Heart left ventricle (tissue), 13 donors: ENCODE data around the gene KLB.

Source experiments
- POLR2A ChIP-seq, 2 donors: fragments of 450-650 bp; IDR thresholded peaks; one replicate each; pipeline ENCODE4 v1.6.1; 2017; ENCODE audit warnings: antibody characterized with exemption in 2 of 2, mild to moderate bottlenecking in 2 of 2, moderate library complexity in 2 of 2
- TF ChIP-seq, protein P1 (sequence below), 12 donors: fragments of 200-600 bp; sonication (generic) in 4 of 12; IDR thresholded peaks; one replicate each; pipeline versions ENCODE4 v1.5.0 to v1.8.0; 2018 to 2022; ENCODE audit warnings: antibody characterized with exemption in 12 of 12, mild to moderate bottlenecking in 5 of 12
- donor health status: ischemic (EF 13 %, LVEDD 7.1; RV severe dilation, severe dysfunction).
- donor health status: DM: no; HTN: yes; CAD: no.
- donor health status: DM: no; HTN: no; CAD: no.
- donor health status: ischemic (EF 25% LVEDD 6.9; RV normal size, moderate dysfunction).
- donor health status: ischemic (EF 25% LVEDD 5.7; RV mildly dilated, moderate dysfunction).
- donor health status: ischemic (EF 35%, LVEDD 5.7; RV mildly dilated, moderate dysfunction).
- donor health status: nonischemic (EF 11% LVEDD 7.7; RV severe dilation, severe dysfunction).
- donor health status: DM: yes; HTN: yes; CAD: no.
- donor health status: PGD.
- donor health status: ischemic (EF 29% LVEDD 5.4; RV normal size, mild dysfunction).
- donor health status: nonischemic (EF 23%, LVEDD 6.1; RV moderate dilation, normal function).

DNA sequence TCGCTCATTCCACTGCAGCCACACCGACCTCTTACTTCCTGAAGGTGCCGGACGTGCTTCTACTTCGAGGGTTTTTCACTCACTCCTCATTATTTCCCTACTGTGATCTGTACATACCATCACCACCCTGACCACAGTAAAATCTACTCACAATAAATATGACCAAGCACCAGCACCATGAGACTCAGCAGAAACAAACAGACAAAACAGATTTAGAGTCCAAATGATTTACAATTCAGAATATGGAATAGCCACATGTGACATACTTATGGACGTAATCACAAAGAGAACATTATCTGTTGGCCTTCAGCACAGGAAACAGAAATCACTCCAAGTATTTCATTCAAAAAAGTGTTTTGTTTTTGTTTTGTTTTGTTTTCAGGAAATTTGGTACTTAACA lies 16.1 kb upstream of the KLB start:
- TF ChIP-seq, protein P1, sequence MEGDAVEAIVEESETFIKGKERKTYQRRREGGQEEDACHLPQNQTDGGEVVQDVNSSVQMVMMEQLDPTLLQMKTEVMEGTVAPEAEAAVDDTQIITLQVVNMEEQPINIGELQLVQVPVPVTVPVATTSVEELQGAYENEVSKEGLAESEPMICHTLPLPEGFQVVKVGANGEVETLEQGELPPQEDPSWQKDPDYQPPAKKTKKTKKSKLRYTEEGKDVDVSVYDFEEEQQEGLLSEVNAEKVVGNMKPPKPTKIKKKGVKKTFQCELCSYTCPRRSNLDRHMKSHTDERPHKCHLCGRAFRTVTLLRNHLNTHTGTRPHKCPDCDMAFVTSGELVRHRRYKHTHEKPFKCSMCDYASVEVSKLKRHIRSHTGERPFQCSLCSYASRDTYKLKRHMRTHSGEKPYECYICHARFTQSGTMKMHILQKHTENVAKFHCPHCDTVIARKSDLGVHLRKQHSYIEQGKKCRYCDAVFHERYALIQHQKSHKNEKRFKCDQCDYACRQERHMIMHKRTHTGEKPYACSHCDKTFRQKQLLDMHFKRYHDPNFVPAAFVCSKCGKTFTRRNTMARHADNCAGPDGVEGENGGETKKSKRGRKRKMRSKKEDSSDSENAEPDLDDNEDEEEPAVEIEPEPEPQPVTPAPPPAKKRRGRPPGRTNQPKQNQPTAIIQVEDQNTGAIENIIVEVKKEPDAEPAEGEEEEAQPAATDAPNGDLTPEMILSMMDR (IDR thresholded peaks at IDR 0.05), result no peak
- TF ChIP-seq POLR2A (IDR thresholded peaks at IDR 0.05), result no peak
